ENCODE results near the gene SGPL1.
A peak's percentile ranks its signal among the peaks of the same experiment; 100 is the strongest.

Gene SGPL1

GRCh38 chr10:70921285-70921684, 105.5 kb downstream of the SGPL1 start:
- DNase-seq (ENCODE audit: low spot score) = no peak

GRCh38 chr10:70923696-70924095, 107.9 kb downstream of the SGPL1 start:
- DNase-seq (ENCODE audit: low spot score) = no peak

- peak; percentile 1 for DNase-seq (ENCODE audit: low spot score)
Measured at GRCh38 chr10:70925377-70926225, 109.9 kb downstream of the SGPL1 start.

GRCh38 chr10:70926226-70927000, 110.7 kb downstream of the SGPL1 start:
- peak; percentile 3 for DNase-seq (ENCODE audit: low spot score)

GRCh38 chr10:70927189-70927943, 111.6 kb downstream of the SGPL1 start:
- DNase-seq (ENCODE audit: low spot score) = no peak

GRCh38 chr10:70928140-70928539, 112.4 kb downstream of the SGPL1 start:
- no peak for DNase-seq (ENCODE audit: low spot score)

- peak; percentile 50 for DNase-seq (ENCODE audit: low spot score)
Measured at GRCh38 chr10:70930263-70931000, 114.7 kb downstream of the SGPL1 start.

Data from pons (tissue), 1 donor.